ENCODE measurements around the gene DOCK7.
"Not testable (repeated sequence)": the region's sequence is repeated elsewhere in the genome, so short reads cannot be mapped to it uniquely, and the experiment has no call there.

The DOCK7 gene

DNA sequence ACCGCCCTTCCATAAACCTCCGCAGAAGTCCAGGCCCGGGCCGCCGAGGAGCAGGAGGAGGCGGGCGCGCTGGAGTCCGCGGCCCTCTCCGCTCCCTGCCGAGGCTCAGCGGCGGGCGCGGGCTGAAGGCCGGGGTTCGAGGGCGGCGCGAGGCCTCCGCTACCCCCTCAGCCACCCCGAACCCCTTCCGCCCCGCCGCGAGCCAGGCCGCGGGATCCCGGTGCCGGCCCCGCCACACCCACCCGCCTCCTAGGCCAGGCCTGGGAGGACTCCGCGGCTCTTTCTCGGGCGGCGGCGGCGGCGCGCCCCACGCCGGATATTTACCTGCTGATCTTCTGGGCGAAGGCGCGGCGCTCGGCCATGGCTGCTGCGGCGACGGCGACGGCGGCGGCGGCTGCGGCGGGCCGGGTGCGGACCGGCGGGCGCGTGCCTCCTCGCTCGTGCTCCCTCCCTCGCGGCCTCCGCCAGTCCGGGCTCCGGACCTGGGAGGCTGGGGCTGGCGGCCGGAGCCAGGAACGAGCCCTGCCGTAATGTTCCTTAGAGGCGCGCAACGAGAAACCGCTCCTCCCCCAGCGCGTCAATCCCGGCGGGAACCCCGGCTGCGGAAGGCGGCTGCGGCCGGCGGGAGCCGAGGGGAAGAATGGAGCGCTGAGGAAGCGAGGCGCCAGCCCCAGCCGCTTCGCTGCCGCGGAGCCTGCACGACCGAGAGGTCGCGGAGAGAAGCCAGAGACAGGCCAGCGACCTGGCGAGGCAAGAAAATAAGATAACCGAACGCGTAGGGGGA lies at the start of gene DOCK7:
Gene DOCK7, minus strand, starts transcription at position 484 of the 784 bp plus-strand sequence. Its CDS starts 122 bp downstream, at position 362.
- in situ Hi-C loops (cut with MboI; ENCODE audit: low sequenced_read_pairs): no loop called here

GRCh38 chr1:62735491-62736171 lies 47.4 kb upstream of the DOCK7 start:
- in situ Hi-C loops (cut with MboI; ENCODE audit: low sequenced_read_pairs): loop anchor here (25.0 kb wide), 2 partner anchors 223 to 548 kb away; partner anchors contain the start of gene L1TD1

DNA sequence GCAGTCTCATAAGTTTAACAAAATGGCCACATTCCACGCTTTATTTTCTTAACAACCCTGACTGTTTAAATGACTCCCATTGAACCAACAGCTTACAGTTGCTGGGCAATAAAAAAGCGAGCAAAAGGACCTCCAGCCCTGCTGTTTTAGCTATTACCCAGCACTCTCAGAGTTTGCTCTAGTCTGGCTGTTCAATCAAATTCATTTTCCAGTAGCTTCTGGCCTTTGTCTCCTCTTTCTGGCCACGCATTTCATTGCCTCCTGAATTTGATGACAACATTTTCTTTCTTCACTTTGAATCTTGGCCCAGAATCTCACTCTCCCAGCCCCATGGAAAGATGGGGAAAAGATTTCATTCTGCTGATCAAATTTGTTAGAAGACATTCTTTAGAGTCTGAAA lies 44.1 kb upstream of the DOCK7 start:
- in situ Hi-C loops (cut with MboI; ENCODE audit: low sequenced_read_pairs): loop anchor here (25.0 kb wide), 2 partner anchors 220 to 545 kb away; partner anchors contain the start of gene L1TD1

DNA sequence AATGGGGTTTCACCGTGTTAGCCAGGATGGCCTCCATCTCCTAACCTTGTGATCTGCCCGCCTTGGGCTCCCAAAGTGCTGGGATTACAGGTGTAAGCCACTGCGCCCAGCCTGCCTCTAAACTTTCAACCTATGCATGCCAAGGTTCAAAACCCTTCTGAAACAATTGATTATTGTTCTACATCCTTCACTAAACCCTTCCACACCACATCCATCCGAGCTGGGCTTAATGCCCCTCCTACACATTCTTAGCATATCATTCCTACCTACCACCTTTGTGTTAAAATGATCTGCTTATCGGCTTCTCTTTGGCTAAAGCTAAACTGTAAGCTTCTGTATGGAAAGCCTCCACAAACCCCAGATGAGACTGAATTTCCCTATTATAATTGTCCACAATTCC lies 40.8 kb upstream of the DOCK7 start:
- in situ Hi-C loops (cut with MboI; ENCODE audit: low sequenced_read_pairs): loop anchor here (25.0 kb wide), 2 partner anchors 217 to 542 kb away; partner anchors contain the start of gene L1TD1

- in situ Hi-C loops (cut with MboI; ENCODE audit: low sequenced_read_pairs): loop anchor here (25.0 kb wide), 2 partner anchors 216 to 541 kb away; partner anchors contain the start of gene L1TD1
These were observed 39.6 kb upstream of the DOCK7 start for GRCh38 chr1:62727656-62728407.

DNA sequence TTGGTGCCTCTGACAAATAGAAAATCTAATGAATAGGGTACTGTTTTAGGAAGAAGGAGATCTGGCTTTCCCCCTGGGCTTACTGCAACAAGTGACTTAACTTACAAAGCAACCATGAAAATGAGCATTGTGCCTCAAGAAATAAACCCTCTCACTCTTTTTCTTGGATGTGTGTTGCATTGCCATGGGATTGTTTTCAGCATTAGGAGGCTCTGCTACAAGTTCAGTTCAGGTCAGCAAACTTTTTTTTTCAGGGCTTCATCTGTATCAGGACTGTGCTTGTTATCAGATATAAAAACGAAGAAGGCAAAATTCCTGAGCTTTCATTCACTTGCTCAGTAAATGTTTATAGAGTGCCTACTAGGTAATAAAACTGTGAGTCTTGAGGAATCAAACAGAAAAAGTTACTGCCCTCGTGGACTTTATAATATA lies 37.8 kb upstream of the DOCK7 start:
- in situ Hi-C loops (cut with MboI; ENCODE audit: low sequenced_read_pairs): loop anchor here (25.0 kb wide), 2 partner anchors 214 to 539 kb away; partner anchors contain the start of gene L1TD1

DNA sequence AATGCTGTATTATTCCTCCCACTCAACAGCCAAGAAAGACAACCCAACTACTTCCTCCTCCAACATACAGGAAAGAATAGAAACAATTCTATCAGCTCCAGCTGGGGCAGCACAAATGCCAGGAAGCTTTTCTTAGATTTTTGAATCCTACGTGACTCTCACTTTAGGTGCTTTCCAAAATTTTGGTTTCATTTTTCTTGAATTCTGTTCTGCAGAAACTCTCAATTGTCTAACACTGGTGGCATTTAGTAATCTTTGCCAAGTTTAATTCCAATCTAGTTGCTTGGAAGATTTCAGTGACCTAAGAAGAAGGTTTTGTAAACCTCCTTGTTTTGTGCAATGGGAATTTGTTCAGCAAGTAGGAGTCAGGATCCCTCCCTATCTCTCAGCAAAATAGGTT lies 37.1 kb upstream of the DOCK7 start:
- in situ Hi-C loops (cut with MboI; ENCODE audit: low sequenced_read_pairs): loop anchor here (25.0 kb wide), 2 partner anchors 213 to 538 kb away; partner anchors contain the start of gene L1TD1

- in situ Hi-C loops (cut with MboI; ENCODE audit: low sequenced_read_pairs): no loop called here
These were observed 36.2 kb upstream of the DOCK7 start for GRCh38 chr1:62724430-62724829.

GRCh38 chr1:62723883-62724282 lies 35.7 kb upstream of the DOCK7 start:
- in situ Hi-C loops (cut with MboI; ENCODE audit: low sequenced_read_pairs): no loop called here

DNA sequence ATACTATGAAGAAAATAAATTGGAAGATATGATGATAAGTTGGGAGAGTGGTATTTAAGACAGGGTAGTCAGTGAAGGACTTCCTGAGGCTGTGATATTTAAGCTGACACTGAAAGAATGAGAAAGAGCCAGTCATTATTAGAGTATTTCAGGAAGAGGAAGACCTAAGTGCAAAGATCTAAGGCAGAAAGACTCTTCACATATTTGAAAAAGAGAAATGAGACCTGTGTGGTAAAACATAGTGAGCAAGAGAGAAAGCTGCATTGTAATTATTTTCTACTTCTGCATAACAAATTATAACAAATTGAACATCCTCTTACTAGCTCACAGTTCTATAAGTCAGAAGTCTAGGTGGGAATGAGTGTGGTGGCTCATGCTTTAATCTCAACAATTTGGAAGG lies 34.6 kb upstream of the DOCK7 start:
- in situ Hi-C loops (cut with MboI; ENCODE audit: low sequenced_read_pairs): no loop called here

DNA sequence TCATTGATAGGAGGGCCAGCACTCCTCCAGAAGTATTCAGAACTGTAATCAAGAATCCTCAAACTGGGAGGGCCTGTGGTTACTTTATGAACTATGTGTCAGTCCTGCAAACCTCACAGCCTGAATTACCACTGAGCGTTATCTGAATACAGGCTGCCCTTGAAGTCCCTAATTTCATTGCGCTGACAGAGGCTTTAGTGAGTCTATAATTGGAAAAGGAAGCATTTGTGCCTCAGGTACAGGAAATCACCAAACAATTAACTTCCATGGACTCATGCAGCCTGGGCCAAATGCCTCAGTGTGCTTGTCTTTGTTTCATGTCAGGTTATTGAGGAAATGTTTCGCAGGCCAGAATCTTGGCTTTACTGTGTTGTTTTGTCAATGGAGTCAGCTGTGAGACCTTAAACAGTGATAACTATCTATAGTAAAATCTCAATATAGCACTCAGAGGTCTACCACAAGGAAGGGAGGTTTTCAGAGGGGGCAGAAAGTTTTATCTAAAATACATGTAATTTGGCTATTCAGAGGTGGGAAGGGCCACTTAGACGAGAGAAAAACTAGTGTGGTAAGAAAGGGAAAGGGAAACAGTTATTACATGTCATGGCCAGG lies 32.9 kb upstream of the DOCK7 start:
- in situ Hi-C loops (cut with MboI; ENCODE audit: low sequenced_read_pairs): no loop called here

DNA sequence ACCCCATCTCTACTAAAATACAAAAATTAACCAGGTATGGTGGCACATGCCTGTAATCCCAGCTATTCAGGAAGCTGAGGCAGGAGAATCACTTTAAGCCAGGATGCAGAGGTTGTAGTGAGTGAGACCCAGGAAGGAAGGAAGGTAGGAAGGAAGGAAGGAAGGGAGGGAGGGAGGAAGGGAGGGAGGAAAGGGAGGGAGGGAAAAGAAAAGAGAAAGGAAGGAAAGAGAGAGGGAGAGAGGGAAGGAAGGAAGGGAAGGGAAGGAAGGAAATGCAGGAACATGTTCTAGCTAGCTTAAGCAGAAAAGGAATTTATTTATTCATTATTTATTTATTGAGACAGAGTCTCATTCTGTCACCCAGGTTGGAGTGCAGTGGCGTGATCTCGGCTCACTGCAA lies 30.2 kb upstream of the DOCK7 start:
- in situ Hi-C loops (cut with MboI; ENCODE audit: low sequenced_read_pairs): not testable (repeated sequence)

DNA sequence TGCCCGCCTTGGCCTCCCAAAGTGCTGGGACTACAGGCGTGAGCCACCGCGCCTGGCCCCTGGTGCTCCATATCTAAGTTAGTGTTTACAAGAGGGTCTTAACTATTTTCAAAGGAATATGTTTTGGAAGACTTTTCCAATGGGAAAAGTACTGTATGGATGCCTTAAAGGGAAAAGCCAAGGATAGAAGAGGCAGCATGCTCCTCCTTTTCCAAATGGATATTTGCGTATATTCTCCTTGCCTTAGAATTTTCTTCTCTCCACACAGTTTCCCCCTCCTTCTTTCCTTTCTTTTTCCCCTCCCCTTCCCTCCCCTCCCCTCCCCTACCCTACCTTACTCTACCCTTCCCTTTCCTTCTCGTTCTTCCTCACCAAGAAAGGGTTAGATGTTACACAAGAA lies 29.3 kb upstream of the DOCK7 start:
- in situ Hi-C loops (cut with MboI; ENCODE audit: low sequenced_read_pairs): no loop called here

DNA sequence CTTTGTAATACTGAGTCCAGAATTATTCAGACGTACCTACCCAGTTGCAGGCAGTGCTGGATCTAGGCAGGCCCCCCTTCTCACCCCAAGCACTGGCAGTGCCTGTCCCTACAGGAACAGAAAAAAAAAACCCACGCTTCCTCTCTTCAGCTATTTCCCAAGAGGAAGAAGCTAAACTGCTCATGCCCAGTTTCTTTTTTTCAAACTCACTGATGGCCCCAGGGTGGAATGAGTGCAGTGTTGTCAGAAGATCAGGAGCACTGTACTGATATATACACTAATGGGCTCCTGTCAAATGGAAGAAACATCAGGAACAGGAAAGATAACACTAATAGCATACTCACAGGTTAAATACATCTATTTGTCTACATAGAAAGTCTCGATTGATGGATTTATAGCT lies 28.2 kb upstream of the DOCK7 start:
- in situ Hi-C loops (cut with MboI; ENCODE audit: low sequenced_read_pairs): no loop called here

- in situ Hi-C loops (cut with MboI; ENCODE audit: low sequenced_read_pairs): no loop called here
These were observed 24.4 kb upstream of the DOCK7 start for GRCh38 chr1:62712336-62713243.

GRCh38 chr1:62707744-62708120 lies 19.5 kb upstream of the DOCK7 start:
- in situ Hi-C loops (cut with MboI; ENCODE audit: low sequenced_read_pairs): no loop called here

DNA sequence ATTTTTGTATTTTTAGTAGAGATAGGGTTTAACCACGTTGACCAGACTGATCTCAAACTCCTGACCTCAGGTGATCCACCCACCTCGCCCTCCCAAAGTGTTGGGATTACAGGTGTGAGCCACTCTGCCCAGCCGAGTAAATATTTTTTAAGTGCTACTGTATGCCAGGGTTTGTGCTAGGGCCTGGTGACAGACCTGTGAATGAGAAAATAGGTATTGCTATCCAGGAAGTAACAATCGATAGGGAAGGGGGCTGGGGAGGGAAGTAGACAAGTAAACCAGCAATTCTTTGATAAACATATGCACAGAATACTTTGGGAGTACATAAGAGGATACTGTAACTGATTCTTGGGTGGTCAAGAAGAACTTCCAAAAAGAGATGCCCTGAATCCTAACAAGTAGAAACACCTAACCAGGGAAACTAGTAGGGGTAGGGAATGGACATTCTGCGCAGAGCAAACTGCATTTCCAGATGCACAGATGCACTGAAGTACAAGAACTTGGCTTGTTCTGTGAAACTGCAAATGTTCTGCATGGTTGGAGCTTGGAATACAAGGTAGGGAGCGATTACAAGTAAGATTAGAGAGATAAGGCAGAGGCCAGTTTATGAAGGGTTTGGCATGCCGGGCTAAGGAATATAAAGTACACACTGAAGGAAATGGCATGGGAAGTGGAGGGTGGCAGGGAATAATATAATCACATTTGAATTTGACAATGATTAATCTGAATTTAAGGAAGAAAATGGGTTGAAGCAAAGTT lies 19.0 kb upstream of the DOCK7 start:
- in situ Hi-C loops (cut with MboI; ENCODE audit: low sequenced_read_pairs): no loop called here

- in situ Hi-C loops (cut with MboI; ENCODE audit: low sequenced_read_pairs): not testable (repeated sequence)
These were observed 10.0 kb upstream of the DOCK7 start for GRCh38 chr1:62698161-62698560.

GRCh38 chr1:62694479-62694878 lies 6.3 kb upstream of the DOCK7 start:
- in situ Hi-C loops (cut with MboI; ENCODE audit: low sequenced_read_pairs): not testable (repeated sequence)

Data from HL-60/S4 (cell line).